SK-N-SH (cell line): ENCODE measurements around the gene AXIN1. TPM values are rescaled to one million over a fixed set of nuclear protein-coding genes. Genes with fewer than 3 reads are reported as not detected.

ENCODE experiments used
- CTCF ChIA-PET: fragments of 300-600, 350-600 bp; formaldehyde crosslinking; extraction: SDS; loops from one replicate; lab custom pipeline; 2021; lab: Yijun Ruan, JAX
- POLR2A ChIA-PET: fragments of 350-600 bp; sonication (Branson Sonifier 250); formaldehyde crosslinking; extraction: SDS; loops from one replicate; lab custom pipeline; 2020; ENCODE audit warnings: antibody characterized with exemption, inconsistent platforms; lab: Yijun Ruan, JAX
- DNase-seq: peaks from one replicate; pipeline ENCODE4 v3.0.0; 2012
- H2AFZ ChIP-seq: fragments of 200-600 bp; sonication (generic); 2 replicates; pipeline ENCODE4 v1.8.1; 2016; ENCODE audit warnings: antibody characterized with exemption, mild to moderate bottlenecking, low read depth
- H3F3A ChIP-seq: fragments of 200-600 bp; sonication (generic); replicated peaks from 2 replicates; pipeline ENCODE3; 2016; ENCODE audit warnings: antibody characterized with exemption, mild to moderate bottlenecking; ENCODE audit not compliant: insufficient read depth
- H3K27ac ChIP-seq, 2 experiments: fragments of 200-500 bp in 1 of 2; fragments of 200-600 bp in 1 of 2; sonication (Bioruptor generic) in 1 of 2; sonication (generic), shearing (Covaris generic) in 1 of 2; 2 replicates each; pipeline versions ENCODE4 v1.5.1 to v1.6.1; 2014 to 2016; ENCODE audit warnings: low read depth in 2 of 2, inconsistent platforms in 1 of 2, low read length in 1 of 2, mild to moderate bottlenecking in 1 of 2, mixed read lengths in 1 of 2
- H3K27me3 ChIP-seq: fragments of 200-600 bp; sonication (generic), shearing (Covaris generic); 2 replicates; pipeline ENCODE4 v1.6.1; 2016; ENCODE audit warnings: mixed run types; ENCODE audit not compliant: insufficient read depth
- H3K36me3 ChIP-seq, 2 experiments: fragments of 200-500 bp in 1 of 2; fragments of 200-600 bp in 1 of 2; sonication (Bioruptor generic) in 1 of 2; sonication (generic) in 1 of 2; replicated peaks in 1 of 2; 2 replicates each; pipeline versions ENCODE3 to v1.5.1; 2014 to 2016; ENCODE audit warnings: low read length in 1 of 2, mild to moderate bottlenecking in 1 of 2; ENCODE audit not compliant: insufficient read depth in 2 of 2, control insufficient read depth in 1 of 2
- H3K4me1 ChIP-seq, 2 experiments: fragments of 200-500 bp in 1 of 2; fragments of 200-600 bp in 1 of 2; sonication (Bioruptor generic) in 1 of 2; sonication (generic), shearing (Covaris generic) in 1 of 2; 2 replicates each; pipeline versions ENCODE4 v1.5.1 to v1.6.1; 2014 to 2016; ENCODE audit warnings: low read depth in 1 of 2, low read length in 1 of 2, mixed run types in 1 of 2; ENCODE audit not compliant: insufficient read depth in 2 of 2, control insufficient read depth in 1 of 2
- H3K4me2 ChIP-seq: fragments of 200-600 bp; sonication (generic), shearing (Covaris generic); 2 replicates; pipeline ENCODE4 v1.6.1; 2017; ENCODE audit warnings: mixed run types
- H3K4me3 ChIP-seq, 2 experiments: fragments of 200-500 bp in 1 of 2; fragments of 200-600 bp in 1 of 2; sonication (Bioruptor generic) in 1 of 2; sonication (generic), shearing (Covaris generic) in 1 of 2; 2 replicates each; pipeline versions ENCODE4 v1.5.1 to v1.8.1; 2014 to 2016; ENCODE audit warnings: low read depth in 2 of 2, inconsistent platforms in 1 of 2, low read length in 1 of 2, mild to moderate bottlenecking in 1 of 2, mixed read lengths in 1 of 2, moderate library complexity in 1 of 2
- H3K79me2 ChIP-seq: fragments of 200-600 bp; sonication (generic); 2 replicates; pipeline ENCODE4 v1.8.1; 2017; ENCODE audit warnings: mild to moderate bottlenecking; ENCODE audit not compliant: insufficient read depth
- H3K9ac ChIP-seq: fragments of 200-600 bp; sonication (generic); 2 replicates; pipeline ENCODE4 v1.6.1; 2017; ENCODE audit warnings: mixed run types
- H3K9me2 ChIP-seq: fragments of 200-600 bp; sonication (generic); 2 replicates; pipeline ENCODE4 v1.6.1; 2017; ENCODE audit warnings: mixed run types
- H3K9me3 ChIP-seq: fragments of 200-600 bp; sonication (generic); 2 replicates; pipeline ENCODE4 v1.6.1; 2017; ENCODE audit warnings: mixed run types, mild to moderate bottlenecking, moderate library complexity
- H4K20me1 ChIP-seq: fragments of 200-600 bp; sonication (generic); 2 replicates; pipeline ENCODE4 v1.6.1; 2017; ENCODE audit warnings: mild to moderate bottlenecking, mixed run types; ENCODE audit not compliant: insufficient read depth
- CHD2 ChIP-seq: fragments of 150-350 bp; IDR thresholded peaks from 2 replicates; pipeline ENCODE4 v1.6.1; 2018; ENCODE audit warnings: low read length; ENCODE audit not compliant: partially characterized antibody
- ELF1 ChIP-seq: IDR thresholded peaks from 2 replicates; pipeline ENCODE4 v1.4.0; 2012
- EP300 ChIP-seq, 2 experiments: IDR thresholded peaks; 2 replicates each; pipeline versions ENCODE4 v1.4.0 to v1.6.1; 2012; ENCODE audit warnings: borderline replicate concordance in 1 of 2, low read depth in 1 of 2, low read length in 1 of 2
- EZH2phosphoT487 ChIP-seq: fragments of 200-600 bp; sonication (generic); IDR thresholded peaks from 2 replicates; pipeline ENCODE4 v1.6.1; 2017; ENCODE audit warnings: low read depth, mixed run types, mild to moderate bottlenecking, antibody characterized with exemption, moderate library complexity, borderline replicate concordance
- FOSL2 ChIP-seq: IDR thresholded peaks from 2 replicates; pipeline ENCODE4 v1.4.0; 2012; ENCODE audit warnings: low read depth, mild to moderate bottlenecking, moderate library complexity, borderline replicate concordance
- GATA2 ChIP-seq: sonication (generic); formaldehyde crosslinking; IDR thresholded peaks from 2 replicates; pipeline ENCODE4 v1.5.0; 2020; ENCODE audit warnings: mild to moderate bottlenecking, missing genetic modification reagents
- JUND ChIP-seq: IDR thresholded peaks from 2 replicates; pipeline ENCODE4 v1.4.0; 2012
- MEF2A ChIP-seq: IDR thresholded peaks from 2 replicates; pipeline ENCODE4 v1.4.0; 2012; ENCODE audit warnings: low read depth, borderline replicate concordance
- MXI1 ChIP-seq: IDR thresholded peaks from 2 replicates; pipeline ENCODE4 v1.6.1; 2012; ENCODE audit warnings: mild to moderate bottlenecking, low read depth, low read length, improper control_type of control experiment
- NFIC ChIP-seq: IDR thresholded peaks from 2 replicates; pipeline ENCODE4 v1.4.0; 2012; ENCODE audit warnings: borderline replicate concordance
- NRF1 ChIP-seq: IDR thresholded peaks from 2 replicates; pipeline ENCODE4 v1.6.1; 2012; ENCODE audit warnings: low read depth, mild to moderate bottlenecking, low read length
- RAD21 ChIP-seq: IDR thresholded peaks from 2 replicates; pipeline ENCODE4 v1.6.1; 2012; ENCODE audit warnings: mild to moderate bottlenecking, low read length
- RFX5 ChIP-seq: IDR thresholded peaks from 2 replicates; pipeline ENCODE4 v1.6.1; 2012; ENCODE audit warnings: mild to moderate bottlenecking, improper control_type of control experiment, low read length
- SIN3A ChIP-seq: IDR thresholded peaks from 2 replicates; pipeline ENCODE4 v1.6.1; 2012; ENCODE audit warnings: low read depth, mild to moderate bottlenecking, low read length, moderate library complexity, borderline replicate concordance
- SMC3 ChIP-seq: IDR thresholded peaks from 2 replicates; pipeline ENCODE4 v1.6.1; 2012; ENCODE audit warnings: low read depth, low read length, improper control_type of control experiment
- TAF1 ChIP-seq: IDR thresholded peaks from 2 replicates; pipeline ENCODE4 v1.6.1; 2012; ENCODE audit warnings: low read depth, mild to moderate bottlenecking, low read length, moderate library complexity, borderline replicate concordance
- TCF12 ChIP-seq: IDR thresholded peaks from 2 replicates; pipeline ENCODE4 v1.4.0; 2012
- TEAD4 ChIP-seq: IDR thresholded peaks from 2 replicates; pipeline ENCODE4 v1.4.0; 2012; ENCODE audit warnings: mild to moderate bottlenecking, borderline replicate concordance; ENCODE audit not compliant: insufficient read depth
- WGBS: methylation state at CpG from one replicate; pipeline ENCODE4 v1.1.6; 2017; ENCODE audit warnings: low lambda C conversion rate; 5-methylcytosine and 5-hydroxymethylcytosine counted together
- polyA plus RNA-seq, 3 experiments: library from polyadenylated mRNA; depleted of rRNA; stranded (reverse); fragments of >200 nt; gene quantifications; 2 replicates each; pipeline ENCODE4 v1.2.3, GENCODE V29; 2012
- TF ChIP-seq, protein P1 (sequence below): IDR thresholded peaks from 2 replicates; pipeline ENCODE4 v1.4.0; 2012; ENCODE audit warnings: low read depth, borderline replicate concordance
- TF ChIP-seq, protein P2 (sequence below): IDR thresholded peaks from 2 replicates; pipeline ENCODE4 v1.4.0; 2012; ENCODE audit warnings: low read depth, borderline replicate concordance
- TF ChIP-seq, protein P3 (sequence below): fragments of 200-600 bp; sonication (generic); IDR thresholded peaks from 2 replicates; pipeline ENCODE4 v1.6.1; 2017; ENCODE audit warnings: antibody characterized with exemption, mild to moderate bottlenecking, moderate library complexity

AXIN1 gene
- polyA plus RNA-seq, 1 of the 3 experiments (the other 2 are of a cell fraction) = 19.9 TPM

DNA sequence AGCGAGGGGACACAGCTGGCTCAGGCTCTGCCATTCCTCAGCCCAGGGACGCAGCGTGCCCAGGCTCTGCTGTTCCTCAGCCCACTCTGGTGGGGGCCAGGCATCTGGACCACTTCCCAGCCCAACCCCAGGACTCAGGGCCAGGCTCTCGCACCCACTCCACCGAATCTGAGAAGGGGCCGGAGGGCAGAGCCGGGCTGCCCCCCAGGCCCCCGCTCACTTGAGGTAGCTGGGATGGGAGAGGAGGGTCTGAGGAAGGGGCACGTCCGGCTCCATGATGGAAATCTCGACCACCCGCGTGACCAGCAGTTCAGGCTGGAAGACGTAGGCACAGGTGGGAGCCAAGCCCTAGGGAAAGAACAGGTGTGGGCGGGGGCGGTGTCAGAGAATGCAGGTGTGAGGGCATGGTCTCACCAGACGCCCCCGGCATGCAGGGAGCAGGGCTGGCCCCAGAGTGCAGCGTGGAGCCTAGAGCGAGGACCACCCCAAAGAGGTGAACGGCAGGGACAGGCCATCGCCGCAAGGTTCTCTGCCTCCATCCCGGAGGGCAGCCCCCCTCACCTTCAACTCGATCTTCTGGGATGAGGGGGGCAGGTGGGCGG is 24.4 kb upstream of the AXIN1 start:
- TF ChIP-seq EP300 (IDR thresholded peaks at IDR 0.05; ENCODE audit: borderline replicate concordance in 1 of 2, low read depth in 1 of 2, low read length in 1 of 2) (no peak), FOSL2 (no peak), RFX5 (no peak), NFIC (no peak), JUND (no peak), RAD21 (no peak), ELF1 (no peak), SIN3A (no peak), EZH2phosphoT487 (no peak), NRF1 (no peak), TEAD4 (no peak), MEF2A (no peak), SMC3 (no peak), GATA2 (no peak), TCF12 (no peak)
- TF ChIP-seq, protein P1, sequence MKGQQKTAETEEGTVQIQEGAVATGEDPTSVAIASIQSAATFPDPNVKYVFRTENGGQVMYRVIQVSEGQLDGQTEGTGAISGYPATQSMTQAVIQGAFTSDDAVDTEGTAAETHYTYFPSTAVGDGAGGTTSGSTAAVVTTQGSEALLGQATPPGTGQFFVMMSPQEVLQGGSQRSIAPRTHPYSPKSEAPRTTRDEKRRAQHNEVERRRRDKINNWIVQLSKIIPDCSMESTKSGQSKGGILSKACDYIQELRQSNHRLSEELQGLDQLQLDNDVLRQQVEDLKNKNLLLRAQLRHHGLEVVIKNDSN = no peak
- POLR2A ChIA-PET = no interaction called here
- no peak overlapping the region for H3K4me3 ChIP-seq
- peaks cover 29% of the 10 kb centered on the region for H3K79me2 ChIP-seq
- CTCF ChIA-PET = no interaction called here
- no peak overlapping the region for H3K27ac ChIP-seq
- H3K27me3 ChIP-seq = no peaks in the 10 kb centered on the region
- H3K9me2 ChIP-seq = no peaks in the 10 kb centered on the region
- no peaks in the 10 kb centered on the region for H3F3A ChIP-seq
- no peak for DNase-seq
- H3K36me3 ChIP-seq = peaks cover 0 to 48% of the 10 kb centered on the region in 2 experiments
- H2AFZ ChIP-seq = no peak overlapping the region
- H4K20me1 ChIP-seq = peaks cover 17% of the 10 kb centered on the region
- H3K4me2 ChIP-seq = no peak overlapping the region
- no peak overlapping the region for H3K9ac ChIP-seq
- WGBS = 98% methylated on average over 18 of the region's 26 CpGs
- H3K4me1 ChIP-seq = peaks cover 5 to 19% of the 10 kb centered on the region in 2 experiments; a peak in 2 of 4 replicates
- H3K9me3 ChIP-seq = no peaks in the 10 kb centered on the region

DNA sequence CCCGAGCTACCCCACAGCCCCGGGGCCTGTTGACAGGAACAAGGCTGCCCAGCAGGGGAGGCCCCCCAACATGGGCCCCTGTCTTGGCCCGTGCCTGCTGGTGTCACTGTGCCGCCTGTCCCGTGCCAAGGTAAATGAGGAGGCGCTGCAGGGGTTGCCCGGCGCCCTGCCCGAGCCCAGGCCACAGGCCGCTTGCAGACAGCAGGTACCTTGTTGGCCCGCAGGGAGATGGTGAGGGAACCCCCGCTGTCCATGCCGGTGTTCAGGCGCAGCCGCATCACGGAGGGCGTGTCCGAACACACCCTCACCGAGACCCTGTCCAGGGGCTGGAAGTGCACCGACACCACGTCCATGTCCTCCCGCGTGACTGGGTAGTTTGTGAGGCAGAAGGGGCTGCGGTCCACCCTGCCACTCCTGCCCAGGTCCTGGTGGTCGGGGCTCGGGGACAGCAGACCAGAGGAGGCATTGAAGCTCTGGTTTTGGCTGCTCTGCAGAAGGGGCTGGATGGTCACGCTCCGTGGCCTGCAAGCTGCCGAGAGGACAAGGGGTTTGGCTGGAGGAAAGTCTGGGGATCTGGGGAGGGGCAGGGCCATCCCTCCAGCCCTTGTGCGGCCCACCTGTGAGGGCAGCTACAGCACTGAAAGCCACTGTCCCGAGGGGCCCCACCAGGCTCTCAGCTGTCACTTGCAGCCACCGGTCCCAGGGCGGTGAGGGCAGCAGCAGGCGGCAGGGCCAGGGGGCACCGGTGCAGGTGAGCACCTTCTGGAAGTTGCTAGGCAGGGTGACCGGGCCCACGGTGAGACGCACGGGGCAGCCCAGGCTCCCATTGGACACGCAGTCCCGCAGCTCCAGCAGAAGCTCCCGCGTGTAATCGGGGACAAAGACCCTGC is 23.6 kb upstream of the AXIN1 start:
- TF ChIP-seq MXI1 (no peak), NRF1 (no peak), CHD2 (no peak), SIN3A (no peak), JUND (no peak), TAF1 (no peak)
- TF ChIP-seq, protein P2, sequence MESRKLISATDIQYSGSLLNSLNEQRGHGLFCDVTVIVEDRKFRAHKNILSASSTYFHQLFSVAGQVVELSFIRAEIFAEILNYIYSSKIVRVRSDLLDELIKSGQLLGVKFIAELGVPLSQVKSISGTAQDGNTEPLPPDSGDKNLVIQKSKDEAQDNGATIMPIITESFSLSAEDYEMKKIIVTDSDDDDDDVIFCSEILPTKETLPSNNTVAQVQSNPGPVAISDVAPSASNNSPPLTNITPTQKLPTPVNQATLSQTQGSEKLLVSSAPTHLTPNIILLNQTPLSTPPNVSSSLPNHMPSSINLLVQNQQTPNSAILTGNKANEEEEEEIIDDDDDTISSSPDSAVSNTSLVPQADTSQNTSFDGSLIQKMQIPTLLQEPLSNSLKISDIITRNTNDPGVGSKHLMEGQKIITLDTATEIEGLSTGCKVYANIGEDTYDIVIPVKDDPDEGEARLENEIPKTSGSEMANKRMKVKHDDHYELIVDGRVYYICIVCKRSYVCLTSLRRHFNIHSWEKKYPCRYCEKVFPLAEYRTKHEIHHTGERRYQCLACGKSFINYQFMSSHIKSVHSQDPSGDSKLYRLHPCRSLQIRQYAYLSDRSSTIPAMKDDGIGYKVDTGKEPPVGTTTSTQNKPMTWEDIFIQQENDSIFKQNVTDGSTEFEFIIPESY = no peak
- TF ChIP-seq, protein P3, sequence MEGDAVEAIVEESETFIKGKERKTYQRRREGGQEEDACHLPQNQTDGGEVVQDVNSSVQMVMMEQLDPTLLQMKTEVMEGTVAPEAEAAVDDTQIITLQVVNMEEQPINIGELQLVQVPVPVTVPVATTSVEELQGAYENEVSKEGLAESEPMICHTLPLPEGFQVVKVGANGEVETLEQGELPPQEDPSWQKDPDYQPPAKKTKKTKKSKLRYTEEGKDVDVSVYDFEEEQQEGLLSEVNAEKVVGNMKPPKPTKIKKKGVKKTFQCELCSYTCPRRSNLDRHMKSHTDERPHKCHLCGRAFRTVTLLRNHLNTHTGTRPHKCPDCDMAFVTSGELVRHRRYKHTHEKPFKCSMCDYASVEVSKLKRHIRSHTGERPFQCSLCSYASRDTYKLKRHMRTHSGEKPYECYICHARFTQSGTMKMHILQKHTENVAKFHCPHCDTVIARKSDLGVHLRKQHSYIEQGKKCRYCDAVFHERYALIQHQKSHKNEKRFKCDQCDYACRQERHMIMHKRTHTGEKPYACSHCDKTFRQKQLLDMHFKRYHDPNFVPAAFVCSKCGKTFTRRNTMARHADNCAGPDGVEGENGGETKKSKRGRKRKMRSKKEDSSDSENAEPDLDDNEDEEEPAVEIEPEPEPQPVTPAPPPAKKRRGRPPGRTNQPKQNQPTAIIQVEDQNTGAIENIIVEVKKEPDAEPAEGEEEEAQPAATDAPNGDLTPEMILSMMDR = no peak
- no peak overlapping the region for H2AFZ ChIP-seq
- ChIA-PET CTCF (interaction anchor here (1.7 kb wide), 1 partner anchor 14 kb away, joined by 9 read pairs; no protein-coding TSS in a partner anchor), POLR2A (no interaction called here)
- peaks cover 5 to 20% of the 10 kb centered on the region in 2 experiments; a peak in 2 of 4 replicates for H3K4me1 ChIP-seq
- DNase-seq = no peak
- H3F3A ChIP-seq = peaks cover under 1% of the 10 kb centered on the region
- H3K9ac ChIP-seq = no peak overlapping the region
- peaks cover 27% of the 10 kb centered on the region for H3K79me2 ChIP-seq
- 95% methylated on average over 7 of the region's 44 CpGs for WGBS
- H4K20me1 ChIP-seq = peaks cover 17% of the 10 kb centered on the region
- H3K36me3 ChIP-seq = peaks cover 0 to 54% of the 10 kb centered on the region in 2 experiments
- no peaks in the 10 kb centered on the region for H3K9me3 ChIP-seq
- no peak overlapping the region for H3K4me3 ChIP-seq
- no peaks in the 10 kb centered on the region for H3K9me2 ChIP-seq
- no peaks in the 10 kb centered on the region for H3K27me3 ChIP-seq
- H3K27ac ChIP-seq = no peak overlapping the region
- no peak overlapping the region for H3K4me2 ChIP-seq
